ENCODE data around the gene PRR3.

GRCh38 chr6:30542404-30542725 is 14.7 kb upstream of the PRR3 start:
- TF ChIP-seq, protein P1, sequence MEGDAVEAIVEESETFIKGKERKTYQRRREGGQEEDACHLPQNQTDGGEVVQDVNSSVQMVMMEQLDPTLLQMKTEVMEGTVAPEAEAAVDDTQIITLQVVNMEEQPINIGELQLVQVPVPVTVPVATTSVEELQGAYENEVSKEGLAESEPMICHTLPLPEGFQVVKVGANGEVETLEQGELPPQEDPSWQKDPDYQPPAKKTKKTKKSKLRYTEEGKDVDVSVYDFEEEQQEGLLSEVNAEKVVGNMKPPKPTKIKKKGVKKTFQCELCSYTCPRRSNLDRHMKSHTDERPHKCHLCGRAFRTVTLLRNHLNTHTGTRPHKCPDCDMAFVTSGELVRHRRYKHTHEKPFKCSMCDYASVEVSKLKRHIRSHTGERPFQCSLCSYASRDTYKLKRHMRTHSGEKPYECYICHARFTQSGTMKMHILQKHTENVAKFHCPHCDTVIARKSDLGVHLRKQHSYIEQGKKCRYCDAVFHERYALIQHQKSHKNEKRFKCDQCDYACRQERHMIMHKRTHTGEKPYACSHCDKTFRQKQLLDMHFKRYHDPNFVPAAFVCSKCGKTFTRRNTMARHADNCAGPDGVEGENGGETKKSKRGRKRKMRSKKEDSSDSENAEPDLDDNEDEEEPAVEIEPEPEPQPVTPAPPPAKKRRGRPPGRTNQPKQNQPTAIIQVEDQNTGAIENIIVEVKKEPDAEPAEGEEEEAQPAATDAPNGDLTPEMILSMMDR (conservative IDR thresholded peaks at IDR 0.05; ENCODE audit: low read depth in 2 of 2): no peak
- TF ChIP-seq POLR2AphosphoS5 (IDR thresholded peaks at IDR 0.05; ENCODE audit: low read depth): no peak
- no peak for TF ChIP-seq EZH2phosphoT487 (IDR thresholded peaks at IDR 0.05; ENCODE audit: unreplicated experiment)
- no peak for TF ChIP-seq EZH2 (IDR thresholded peaks at IDR 0.05; ENCODE audit: low read depth, unreplicated experiment)
- no peak for TF ChIP-seq NANOG (IDR thresholded peaks at IDR 0.05; ENCODE audit: borderline replicate concordance)
- no peak for TF ChIP-seq JUNB (IDR thresholded peaks at IDR 0.05; ENCODE audit: unreplicated experiment)
- TF ChIP-seq CREB1 (CRISPR knock-in tag; IDR thresholded peaks at IDR 0.05; ENCODE audit: low read depth): no peak
